SH-SY5Y (cell line): ENCODE results near the gene C2CD5.

Experiments used
- GATA2 ChIP-seq: IDR thresholded peaks from 2 replicates; pipeline ENCODE4 v1.6.1; 2011; ENCODE audit warnings: mild to moderate bottlenecking, low read depth, low read length
- GATA3 ChIP-seq: IDR thresholded peaks from 2 replicates; pipeline ENCODE4 v1.6.1; 2011; ENCODE audit warnings: low read depth, mild to moderate bottlenecking, low read length, moderate library complexity

GRCh38 chr12:22535478-22535877, 8.9 kb downstream of the C2CD5 start:
- TF ChIP-seq GATA2 = no peak
- no peak for TF ChIP-seq GATA3
